Measurements from ENCODE around the gene SH2D3A. TPM values are rescaled to one million over a fixed set of nuclear protein-coding genes. Genes with fewer than 3 reads are reported as not detected.

Gene SH2D3A
- total RNA-seq, 1 experiment from 2014 or later, result 75.7 TPM

GRCh38 chr19:6811378-6811777, 44.1 kb upstream of the SH2D3A start:
- ChIA-PET RAD21 (ENCODE audit: low non-redundant PET in 1 of 2, low total read pairs in 2 of 2, uncharacterized antibody in 2 of 2, unreplicated experiment in 2 of 2) (no interaction called here), POLR2A (no interaction called here), CTCF (interaction anchor here (1.1 kb wide), 1 partner anchor 153 kb away, joined by 3 read pairs; no protein-coding TSS in a partner anchor)
- Histone ChIP-seq H3K79me2 (ENCODE audit: insufficient read depth, low read length) (no peaks in the 10 kb centered on the region), H3K4me3 (replicated peaks in 1 of 2; ENCODE audit: low read depth in 1 of 2, low read length in 2 of 2) (no peak overlapping the region), H2AFZ (ENCODE audit: low read depth, low read length, poor library complexity, severe bottlenecking) (peak overlapping the region; percentile 81), H3K27ac (ENCODE audit: low read depth, low read length) (no peak overlapping the region), H3K4me1 (ENCODE audit: control insufficient read depth in 1 of 2, insufficient read depth in 2 of 2, low read length in 2 of 2) (peaks cover 5 to 9% of the 10 kb centered on the region in 2 experiments; a peak in 3 of 4 replicates), H3K9me2 (ENCODE audit: insufficient read depth) (no peaks in the 10 kb centered on the region), H3K9me3 (ENCODE audit: control insufficient read depth in 1 of 2, insufficient read depth in 1 of 2, low read depth in 1 of 2, low read length in 2 of 2) (peaks cover 0 to 3% of the 10 kb centered on the region in 2 experiments; a peak in 1 of 4 replicates), H4K20me1 (ENCODE audit: insufficient read depth) (no peaks in the 10 kb centered on the region), H3K36me3 (ENCODE audit: control insufficient read depth in 1 of 2, insufficient read depth in 2 of 2, low read length in 2 of 2) (no peaks in the 10 kb centered on the region), H3K4me2 (ENCODE audit: low read length) (no peak overlapping the region), H3K27me3 (ENCODE audit: insufficient read depth, low read length) (no peaks in the 10 kb centered on the region), H3K9ac (ENCODE audit: low read length) (no peak overlapping the region)
- no peak for TF ChIP-seq ATF3 (IDR thresholded peaks at IDR 0.05)
- TF ChIP-seq EZH2 (IDR thresholded peaks at IDR 0.05), result no peak
- no peak for TF ChIP-seq SRF (IDR thresholded peaks at IDR 0.05; ENCODE audit: low read depth)
- TF ChIP-seq JUND (IDR thresholded peaks at IDR 0.05), result no peak
- TF ChIP-seq CEBPB (IDR thresholded peaks at IDR 0.05; ENCODE audit: low read depth), result no peak
- TF ChIP-seq ZNF274 (IDR thresholded peaks at IDR 0.05; ENCODE audit: low read depth, low read length), result no peak
- no peak for TF ChIP-seq ZFX (IDR thresholded peaks at IDR 0.05)
- TF ChIP-seq EGR1 (IDR thresholded peaks at IDR 0.05; ENCODE audit: low read depth), result no peak
- no peak for TF ChIP-seq MAX (IDR thresholded peaks at IDR 0.05)
- no peak for TF ChIP-seq TCF7L2 (IDR thresholded peaks at IDR 0.05; ENCODE audit: borderline replicate concordance, extremely low read depth, insufficient read depth, insufficient read length)
- TF ChIP-seq CTCF (IDR thresholded peaks at IDR 0.05 in 2 of 3, conservative IDR thresholded peaks at IDR 0.05 in 1 of 3; ENCODE audit: borderline replicate concordance in 1 of 3, insufficient read depth in 1 of 3, low read depth in 2 of 3, low read length in 2 of 3), result no peak
- no peak for TF ChIP-seq SIN3A (IDR thresholded peaks at IDR 0.05; ENCODE audit: low read depth)
- TF ChIP-seq EZH2phosphoT487 (IDR thresholded peaks at IDR 0.05; ENCODE audit: borderline replicate concordance), result no peak
- no peak for TF ChIP-seq POLR2A (IDR thresholded peaks at IDR 0.05; ENCODE audit: borderline replicate concordance, extremely low read depth, insufficient read depth, insufficient read length)
- TF ChIP-seq RAD21 (IDR thresholded peaks at IDR 0.05; ENCODE audit: low read depth), result no peak
- no peak for TF ChIP-seq SP1 (IDR thresholded peaks at IDR 0.05; ENCODE audit: low read depth)
- TF ChIP-seq CBX3 (IDR thresholded peaks at IDR 0.05; ENCODE audit: low read depth), result no peak
- BruUV-seq (replicated peaks), result no TSS peak
- DNase-seq (ENCODE audit: low read depth, low spot score), result no peak
- intact Hi-C loops (cut with micrococcal nuclease), result no loop called here
- no peak for ATAC-seq

Data from HCT116 (cell line).